ENCODE data around the gene METRNL.

GRCh38 chr17:83064732-83065659, 14.4 kb upstream of the METRNL start:
- TF ChIP-seq TAF1 (IDR thresholded peaks at IDR 0.05; ENCODE audit: borderline replicate concordance, insufficient read depth, low read length), result no peak
- TF ChIP-seq POLR2AphosphoS5 (IDR thresholded peaks at IDR 0.05; ENCODE audit: low read depth, low read length), result no peak
- TF ChIP-seq FOXP2 (optimal IDR thresholded peaks at IDR 0.05; ENCODE audit: borderline replicate concordance, extremely low read depth, extremely low read length, insufficient read depth), result no peak
- TF ChIP-seq SIN3A (IDR thresholded peaks at IDR 0.05; ENCODE audit: borderline replicate concordance, insufficient read depth, low read length), result no peak
